Measurements from ENCODE around the gene MICAL3. TPM values are rescaled to one million over a fixed set of nuclear protein-coding genes. Genes with fewer than 3 reads are reported as not detected.

The MICAL3 gene
- total and polyA plus RNA-seq, 9 of the 15 experiments (the other 6 are each of a cell fraction or from before 2014, with no cell fraction given), result 0.53 to 32.1 (median 12.3) TPM

GRCh38 chr22:17956630-17957029, 67.7 kb downstream of the MICAL3 start:
- ATAC-seq, result no peak

More at GRCh38 chr22:17956630-17957029, 67.7 kb downstream of the MICAL3 start:
- no peaks in the 10 kb centered on the region for H3K9me1 ChIP-seq (ENCODE audit: control insufficient read depth, insufficient read depth, low read length)
- in situ Hi-C loops (cut with MboI), result no loop called here
- no peaks in the 10 kb centered on the region for H3K27me3 ChIP-seq (ENCODE audit: control insufficient read depth in 2 of 2, insufficient read depth in 2 of 2, low read length in 2 of 2)
- H3K36me3 ChIP-seq (ENCODE audit: control insufficient read depth, insufficient read depth, low read length), result no peaks in the 10 kb centered on the region
- no peak overlapping the region for H3K9ac ChIP-seq (ENCODE audit: insufficient read depth in 1 of 2, low read depth in 2 of 2, low read length in 2 of 2)
- H3K79me2 ChIP-seq (ENCODE audit: control insufficient read depth, insufficient read depth, low read length), result peaks cover 5% of the 10 kb centered on the region; the same call in 1 of the 3 replicates
- H2AFZ ChIP-seq (ENCODE audit: low read depth, low read length), result no peak overlapping the region
- WGBS (ENCODE audit: insufficient coverage, low coverage, missing lambda C conversion rate), result 73% methylated on average over 9 of the region's 9 CpGs
- peaks cover 0 to 5% of the 10 kb centered on the region in 2 experiments; a peak in 3 of 5 replicates for H3K4me1 ChIP-seq (replicated peaks in 1 of 2; ENCODE audit: control insufficient read depth in 2 of 2, insufficient read depth in 2 of 2, low read length in 2 of 2)
- no peaks in the 10 kb centered on the region for H3K9me3 ChIP-seq (replicated peaks; ENCODE audit: control insufficient read depth, insufficient read depth, low read depth, low read length)
- ChIA-PET POLR2A (interaction anchor here (1.0 to 3.3 kb wide), 3 partner anchors 10 to 13 kb away, joined by 5 to 14 read pairs (median 6); no protein-coding TSS in a partner anchor), CTCF (ENCODE audit: low intra/inter-chr PET ratio) (no interaction called here)
- FAIRE-seq (no peak), DNase-seq (ENCODE audit: extremely low read depth in 1 of 4, low spot score in 3 of 4) (no peak)
- intact Hi-C loops (cut with micrococcal nuclease), result no loop called here
- H3K27ac ChIP-seq (ENCODE audit: extremely low read depth, low read depth, low read length), result no peak overlapping the region
- H3K4me2 ChIP-seq (ENCODE audit: insufficient read depth, low read length), result no peak overlapping the region
- TF ChIP-seq PHF8 (IDR thresholded peaks at IDR 0.05; ENCODE audit: borderline replicate concordance, low read length), result no peak
- TF ChIP-seq ETS1 (conservative IDR thresholded peaks at IDR 0.05; ENCODE audit: control insufficient read depth, low read depth, low read length), result no peak
- peaks cover 30% of the 10 kb centered on the region for H4K20me1 ChIP-seq (replicated peaks; ENCODE audit: control insufficient read depth, insufficient read depth, low read length)
- H3K4me3 ChIP-seq, result no peak overlapping the region
- BruUV-seq (replicated peaks), result no TSS peak

Measured in K562 (cell line).